Fibroblast of mammary gland (primary cell): ENCODE data around the gene RNF128.

Experiments
- DNase-seq: peaks from one replicate; pipeline ENCODE4 v3.0.0-alpha.2; 2010; ENCODE audit warnings: low read depth
- H3K4me3 ChIP-seq: 2 replicates; pipeline ENCODE4 v1.5.1; 2011; ENCODE audit warnings: low read depth, mild to moderate bottlenecking, low read length, moderate library complexity; ENCODE audit not compliant: control insufficient read depth
- CTCF ChIP-seq: conservative IDR thresholded peaks from 2 replicates; pipeline ENCODE4 v1.5.1; 2011; ENCODE audit warnings: low read depth, low read length, inconsistent platforms; ENCODE audit not compliant: control insufficient read depth, insufficient read depth

Gene RNF128

GRCh38 chrX:106780264-106780663 is 53.8 kb downstream of the RNF128 start:
- DNase-seq: peak; percentile 2
- TF ChIP-seq CTCF: no peak

DNA sequence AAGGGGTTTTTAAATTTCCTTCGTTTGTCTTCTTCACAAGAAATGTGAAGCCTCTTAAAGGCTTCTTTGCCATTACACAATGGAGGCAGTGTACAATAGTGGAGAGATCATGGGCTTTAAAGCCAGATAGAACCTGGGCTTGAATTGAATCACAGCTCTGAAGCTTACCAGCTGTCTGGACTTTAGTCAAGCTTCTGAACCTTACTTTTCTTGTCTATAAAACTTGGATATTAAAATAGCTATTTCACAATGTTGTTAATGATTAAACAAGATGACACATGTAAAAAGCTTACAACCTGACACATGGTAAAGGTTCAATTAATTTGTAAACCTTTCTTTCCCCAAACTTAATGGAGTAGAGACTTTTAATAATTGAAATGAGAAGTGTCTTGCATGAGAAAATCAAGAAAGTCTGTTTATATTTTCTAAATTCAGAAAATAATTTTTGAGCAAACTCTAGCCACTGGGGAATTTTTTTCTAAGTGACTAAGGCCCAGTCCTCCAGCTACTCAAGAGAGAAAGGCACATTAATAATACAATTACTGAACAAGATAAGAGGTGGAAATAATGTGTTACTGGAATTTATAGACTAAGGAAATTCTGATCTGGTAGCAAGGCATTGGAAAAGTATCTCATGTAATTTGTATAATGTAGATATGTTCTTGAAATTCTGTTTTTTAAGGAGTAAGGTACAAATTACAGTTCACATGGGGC is 54.3 kb downstream of the RNF128 start:
- no peak for DNase-seq
- no peak for TF ChIP-seq CTCF
- H3K4me3 ChIP-seq: no peak overlapping the region

More at GRCh38 chrX:106780264-106780663, 53.8 kb downstream of the RNF128 start:
- H3K4me3 ChIP-seq: no peak overlapping the region

- no peak for DNase-seq
- no peak overlapping the region for H3K4me3 ChIP-seq
- TF ChIP-seq CTCF: no peak
Measured at GRCh38 chrX:106783716-106784115, 57.2 kb downstream of the RNF128 start.

- no peak overlapping the region for H3K4me3 ChIP-seq
- peak; percentile 37 for TF ChIP-seq CTCF
- DNase-seq: peak; percentile 25
Measured at GRCh38 chrX:106791495-106791894, 65.0 kb downstream of the RNF128 start.

DNA sequence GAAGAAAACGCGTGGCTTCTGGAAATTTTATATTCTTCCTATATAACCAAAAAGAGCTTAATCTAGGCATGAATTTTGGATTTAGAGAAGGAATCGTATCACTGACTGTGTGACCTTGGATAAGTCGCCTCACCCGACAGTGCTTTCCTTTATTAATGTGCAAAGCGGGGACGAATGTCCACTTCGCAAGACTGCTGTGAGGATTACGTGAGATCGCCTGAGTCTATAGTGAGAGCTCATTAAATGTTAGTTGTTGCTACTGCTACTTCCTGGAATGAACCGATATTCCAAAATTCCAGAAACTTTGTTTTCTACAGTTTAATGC is 75.5 kb downstream of the RNF128 start:
- DNase-seq: no peak
- no peak for TF ChIP-seq CTCF
- H3K4me3 ChIP-seq: peak overlapping the region; percentile 86

- TF ChIP-seq CTCF: no peak
- DNase-seq: peak; percentile 93
- H3K4me3 ChIP-seq: peak within 1 kb of the TSS; percentile 86
Measured at GRCh38 chrX:106802388-106803275, 76.1 kb downstream of the RNF128 start, which contains the start of gene TBC1D8B. TSS of gene TBC1D8B (plus strand) at chrX:106802673. CDS start at chrX:106802854, 181 bp downstream.
